Activated CD4-positive, alpha-beta T cell treated with anti-CD3 and anti-CD28 coated beads, Interleukin-2, amount 50 U/mL, for 1 hour (primary cell): Measurements from ENCODE around the gene STX4.

Experiments
- DNase-seq: peaks from one replicate; pipeline ENCODE4 v3.0.0-alpha.2; 2020

Gene STX4

DNA sequence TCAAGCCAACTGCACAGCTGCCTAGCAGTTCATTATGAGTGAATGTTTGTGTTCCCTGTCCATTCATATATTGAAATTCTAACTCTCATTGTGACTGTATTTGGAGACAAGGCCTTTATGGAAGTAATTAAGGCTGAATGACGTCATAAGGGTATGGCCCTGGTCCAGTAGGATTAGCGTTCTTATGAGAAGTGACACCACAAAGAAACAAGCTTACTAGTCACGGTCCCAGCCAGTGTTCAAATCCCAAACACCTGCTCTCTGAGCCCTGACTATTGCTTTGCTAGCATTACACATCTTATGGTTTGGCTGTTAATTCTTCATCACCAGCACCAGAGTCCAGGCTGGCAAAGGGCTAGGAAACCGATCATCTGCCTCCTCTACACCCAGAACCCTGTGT, 38.5 kb downstream of the STX4 start:
- DNase-seq: no peak

DNA sequence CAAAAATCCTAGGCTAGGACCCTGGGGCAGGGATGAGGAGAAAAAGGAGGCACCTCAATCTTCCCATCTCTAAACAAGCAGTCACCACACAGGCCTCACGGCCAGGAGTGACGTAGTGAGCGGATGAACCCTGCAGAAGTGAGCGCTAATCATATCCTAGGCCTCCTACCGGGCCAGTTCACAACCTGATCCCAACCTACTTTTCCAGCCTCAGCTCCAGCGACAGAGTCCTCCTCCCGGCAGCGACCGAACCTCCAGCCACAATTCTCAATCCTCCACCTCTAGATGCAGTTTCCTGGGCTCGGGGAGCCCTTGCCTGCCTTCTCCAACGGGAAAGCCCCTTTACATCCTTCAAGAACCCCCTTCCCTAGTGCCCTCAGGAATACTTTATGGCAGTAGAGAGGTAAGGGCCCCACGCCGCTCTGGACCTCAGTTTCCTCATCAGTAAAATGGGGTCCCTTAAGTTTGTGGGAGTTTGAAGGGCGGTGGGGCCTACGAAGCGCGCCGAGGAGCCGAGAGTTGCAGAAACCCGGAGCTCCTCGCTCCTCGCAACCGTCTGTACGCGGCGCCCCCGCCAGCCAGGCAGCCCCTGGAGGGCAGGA, 39.3 kb downstream of the STX4 start:
- no peak for DNase-seq

DNA sequence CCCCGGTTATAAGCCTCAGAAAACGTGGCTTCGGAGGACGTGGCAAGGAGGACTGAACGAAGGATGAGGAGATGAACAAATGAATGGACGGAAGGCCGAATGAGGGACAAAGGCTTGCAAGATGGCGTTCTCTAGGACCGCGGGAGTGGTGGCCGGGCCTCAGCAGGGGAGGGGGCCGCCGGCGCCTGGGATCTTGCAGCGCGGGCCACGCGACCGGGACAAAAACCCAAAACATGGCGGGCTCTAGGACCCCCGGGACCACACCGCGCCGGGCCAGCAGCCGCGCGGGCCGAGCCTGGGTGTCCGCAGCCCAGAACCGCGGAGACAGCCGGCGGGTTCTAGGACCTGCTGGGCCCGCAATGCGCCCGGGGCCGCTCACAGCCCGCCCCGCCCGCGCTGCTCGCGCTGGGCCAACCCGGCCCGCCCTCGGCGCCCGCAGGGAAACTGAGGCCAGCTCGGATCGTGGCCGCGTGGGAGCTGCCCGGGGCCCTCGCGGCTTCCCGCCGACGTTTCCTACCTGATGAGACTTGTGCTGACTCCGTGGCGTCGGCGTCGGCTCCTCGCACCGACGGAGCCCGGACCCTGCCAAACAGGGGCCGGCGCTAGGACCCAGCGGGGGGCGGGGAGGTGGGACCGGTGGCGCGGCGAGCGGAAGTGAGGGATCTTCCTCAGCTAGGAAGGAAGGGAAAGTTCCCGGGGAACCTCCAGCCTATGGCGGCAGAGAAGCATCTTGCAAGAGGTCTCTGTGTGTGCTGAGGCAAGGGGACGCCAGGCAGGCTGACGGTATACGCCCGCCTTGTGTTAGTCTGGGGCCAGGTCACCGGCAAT, 40.0 kb downstream of the STX4 start:
- DNase-seq: peak; percentile 81

DNA sequence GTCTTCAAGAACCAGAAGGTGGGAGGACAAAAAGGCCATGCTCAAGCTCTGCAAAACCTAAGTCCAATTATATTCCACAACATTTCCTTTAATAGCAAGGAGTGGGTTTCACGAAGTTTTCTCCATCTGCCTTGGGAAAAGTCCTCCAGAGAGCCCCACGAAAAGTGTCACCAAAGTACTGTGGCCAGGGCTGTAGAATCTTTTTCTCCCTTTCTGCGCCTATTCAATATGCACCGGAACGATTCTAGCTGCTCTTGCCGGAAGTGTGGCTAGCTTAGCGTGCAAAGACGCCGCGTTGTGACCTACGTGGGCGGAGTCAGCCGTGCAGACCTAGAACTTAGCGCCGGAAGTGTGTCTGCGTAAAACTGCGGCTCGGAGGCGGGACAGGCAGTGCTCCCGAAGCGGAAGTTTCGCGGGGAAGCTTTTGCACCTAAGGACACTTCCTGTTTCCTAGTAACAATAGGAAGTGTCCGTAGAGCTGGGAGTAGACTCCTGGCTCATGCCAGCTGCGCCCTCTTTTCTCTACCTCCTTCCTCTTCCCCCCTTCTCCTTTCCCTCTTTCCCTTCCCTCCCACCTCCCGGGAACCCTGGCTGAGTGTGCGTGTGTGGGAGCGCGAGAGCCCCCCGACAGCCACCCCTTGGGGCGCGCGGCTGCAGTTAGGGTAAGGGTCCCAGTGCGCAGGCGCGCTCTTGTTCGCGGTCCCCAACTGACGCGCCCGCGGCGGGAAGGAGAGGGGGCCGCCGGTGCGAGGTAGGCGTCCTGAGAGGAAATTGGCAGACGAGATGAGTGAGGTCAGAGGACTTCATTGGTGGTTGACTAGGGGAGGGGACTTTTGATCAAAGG, 40.8 kb downstream of the STX4 start, which contains the start of the genes ZNF646 and ZNF668:
ZNF646 (plus strand) TSS at position 453 of the 844 bp plus-strand sequence. CDS start 1,903 bp downstream, outside the sequence.
ZNF668 (minus strand) TSS at position 271 of the 844 bp plus-strand sequence. CDS start 9,781 bp downstream, outside the sequence.
- peak; percentile 97 for DNase-seq

DNA sequence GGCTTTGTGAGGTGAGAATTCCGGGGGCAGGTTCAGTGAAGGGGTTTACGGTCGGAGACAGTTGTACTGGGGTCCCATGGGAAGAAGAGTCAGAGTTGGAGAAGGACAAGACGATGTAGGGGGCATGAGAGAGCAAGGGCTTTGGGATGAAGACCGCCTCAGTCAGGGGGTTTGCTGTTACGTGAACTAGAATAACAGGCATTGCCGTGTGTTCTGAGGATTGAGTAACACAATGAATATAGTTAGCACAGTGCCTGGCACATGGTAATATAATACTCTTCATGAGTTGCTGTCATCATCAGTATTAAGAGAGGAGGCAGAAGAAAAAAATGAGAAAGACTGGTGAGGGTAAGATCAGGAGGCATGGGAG, 41.4 kb downstream of the STX4 start:
- no peak for DNase-seq

DNA sequence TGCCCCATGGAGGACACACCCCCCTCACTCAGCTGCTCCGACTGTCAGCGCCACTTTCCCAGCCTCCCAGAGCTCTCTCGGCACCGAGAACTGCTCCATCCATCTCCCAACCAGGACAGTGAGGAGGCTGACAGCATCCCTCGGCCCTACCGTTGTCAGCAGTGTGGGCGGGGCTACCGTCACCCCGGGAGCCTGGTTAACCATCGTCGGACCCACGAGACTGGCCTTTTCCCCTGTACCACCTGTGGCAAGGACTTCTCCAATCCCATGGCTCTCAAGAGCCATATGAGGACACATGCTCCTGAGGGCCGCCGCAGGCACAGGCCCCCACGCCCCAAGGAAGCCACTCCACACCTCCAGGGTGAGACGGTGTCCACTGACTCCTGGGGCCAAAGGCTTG, 43.0 kb downstream of the STX4 start:
- no peak for DNase-seq

DNA sequence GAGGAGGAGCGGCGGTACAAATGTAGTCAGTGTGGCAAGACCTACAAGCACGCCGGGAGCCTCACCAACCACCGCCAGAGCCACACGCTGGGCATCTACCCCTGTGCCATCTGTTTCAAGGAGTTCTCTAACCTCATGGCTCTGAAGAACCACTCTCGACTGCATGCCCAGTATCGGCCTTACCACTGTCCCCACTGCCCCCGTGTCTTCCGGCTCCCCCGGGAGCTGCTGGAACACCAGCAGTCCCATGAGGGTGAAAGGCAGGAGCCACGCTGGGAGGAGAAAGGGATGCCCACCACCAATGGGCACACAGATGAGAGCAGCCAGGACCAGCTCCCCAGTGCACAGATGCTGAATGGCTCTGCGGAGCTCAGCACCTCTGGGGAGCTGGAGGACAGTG, 43.7 kb downstream of the STX4 start:
- no peak for DNase-seq

DNA sequence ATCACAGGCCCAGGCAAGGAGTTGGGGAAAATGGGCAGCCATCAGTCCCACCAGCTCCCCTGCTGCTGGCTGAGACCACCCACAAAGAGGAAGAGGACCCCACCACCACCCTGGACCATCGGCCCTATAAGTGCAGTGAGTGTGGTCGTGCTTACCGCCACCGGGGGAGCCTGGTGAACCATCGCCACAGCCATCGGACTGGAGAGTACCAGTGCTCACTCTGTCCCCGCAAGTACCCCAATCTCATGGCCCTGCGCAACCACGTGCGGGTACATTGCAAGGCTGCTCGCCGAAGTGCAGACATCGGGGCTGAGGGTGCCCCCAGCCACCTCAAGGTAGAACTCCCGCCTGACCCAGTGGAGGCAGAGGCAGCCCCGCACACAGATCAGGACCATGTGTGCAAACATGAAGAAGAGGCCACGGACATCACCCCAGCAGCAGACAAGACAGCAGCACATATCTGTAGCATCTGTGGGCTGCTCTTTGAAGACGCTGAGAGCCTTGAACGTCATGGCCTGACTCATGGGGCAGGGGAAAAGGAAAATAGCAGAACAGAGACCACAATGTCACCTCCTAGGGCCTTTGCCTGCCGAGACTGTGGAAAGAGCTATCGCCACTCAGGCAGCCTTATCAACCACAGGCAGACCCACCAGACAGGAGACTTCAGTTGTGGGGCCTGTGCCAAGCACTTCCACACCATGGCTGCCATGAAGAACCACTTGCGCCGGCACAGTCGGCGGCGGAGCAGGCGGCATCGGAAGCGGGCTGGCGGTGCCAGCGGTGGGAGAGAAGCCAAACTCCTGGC, 44.4 kb downstream of the STX4 start:
- no peak for DNase-seq

DNA sequence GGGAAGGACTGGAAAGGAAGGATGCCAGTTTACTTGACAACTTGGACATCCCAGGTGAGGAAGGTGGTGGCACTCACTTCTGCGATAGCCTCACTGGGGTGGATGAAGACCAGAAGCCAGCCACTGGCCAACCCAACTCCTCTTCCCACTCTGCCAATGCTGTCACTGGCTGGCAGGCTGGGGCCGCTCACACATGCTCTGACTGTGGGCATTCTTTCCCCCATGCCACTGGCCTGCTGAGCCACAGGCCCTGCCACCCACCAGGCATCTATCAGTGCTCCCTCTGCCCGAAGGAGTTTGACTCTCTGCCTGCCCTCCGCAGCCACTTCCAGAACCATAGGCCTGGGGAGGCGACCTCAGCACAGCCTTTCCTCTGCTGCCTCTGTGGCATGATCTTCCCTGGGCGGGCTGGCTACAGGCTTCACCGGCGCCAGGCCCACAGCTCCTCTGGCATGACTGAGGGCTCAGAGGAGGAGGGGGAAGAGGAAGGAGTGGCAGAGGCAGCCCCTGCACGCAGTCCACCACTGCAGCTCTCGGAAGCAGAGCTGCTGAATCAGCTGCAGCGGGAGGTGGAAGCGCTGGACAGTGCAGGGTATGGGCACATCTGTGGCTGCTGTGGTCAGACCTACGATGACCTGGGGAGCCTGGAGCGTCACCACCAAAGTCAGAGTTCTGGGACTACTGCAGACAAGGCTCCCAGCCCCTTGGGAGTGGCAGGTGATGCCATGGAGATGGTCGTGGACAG, 45.4 kb downstream of the STX4 start:
- no peak for DNase-seq

DNA sequence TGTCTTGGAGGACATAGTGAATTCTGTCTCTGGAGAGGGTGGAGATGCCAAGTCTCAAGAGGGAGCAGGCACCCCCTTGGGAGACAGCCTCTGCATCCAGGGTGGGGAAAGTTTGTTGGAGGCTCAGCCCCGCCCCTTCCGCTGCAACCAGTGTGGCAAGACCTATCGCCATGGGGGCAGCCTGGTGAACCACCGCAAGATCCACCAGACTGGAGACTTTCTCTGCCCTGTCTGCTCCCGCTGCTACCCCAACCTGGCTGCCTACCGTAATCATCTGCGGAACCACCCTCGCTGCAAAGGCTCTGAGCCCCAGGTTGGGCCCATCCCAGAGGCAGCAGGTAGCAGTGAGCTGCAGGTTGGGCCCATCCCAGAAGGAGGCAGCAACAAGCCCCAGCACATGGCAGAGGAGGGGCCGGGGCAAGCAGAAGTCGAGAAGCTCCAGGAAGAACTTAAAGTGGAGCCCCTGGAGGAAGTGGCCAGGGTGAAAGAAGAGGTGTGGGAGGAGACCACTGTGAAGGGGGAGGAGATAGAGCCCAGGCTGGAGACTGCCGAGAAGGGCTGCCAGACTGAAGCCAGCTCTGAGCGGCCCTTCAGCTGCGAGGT, 46.1 kb downstream of the STX4 start:
- no peak for DNase-seq

DNA sequence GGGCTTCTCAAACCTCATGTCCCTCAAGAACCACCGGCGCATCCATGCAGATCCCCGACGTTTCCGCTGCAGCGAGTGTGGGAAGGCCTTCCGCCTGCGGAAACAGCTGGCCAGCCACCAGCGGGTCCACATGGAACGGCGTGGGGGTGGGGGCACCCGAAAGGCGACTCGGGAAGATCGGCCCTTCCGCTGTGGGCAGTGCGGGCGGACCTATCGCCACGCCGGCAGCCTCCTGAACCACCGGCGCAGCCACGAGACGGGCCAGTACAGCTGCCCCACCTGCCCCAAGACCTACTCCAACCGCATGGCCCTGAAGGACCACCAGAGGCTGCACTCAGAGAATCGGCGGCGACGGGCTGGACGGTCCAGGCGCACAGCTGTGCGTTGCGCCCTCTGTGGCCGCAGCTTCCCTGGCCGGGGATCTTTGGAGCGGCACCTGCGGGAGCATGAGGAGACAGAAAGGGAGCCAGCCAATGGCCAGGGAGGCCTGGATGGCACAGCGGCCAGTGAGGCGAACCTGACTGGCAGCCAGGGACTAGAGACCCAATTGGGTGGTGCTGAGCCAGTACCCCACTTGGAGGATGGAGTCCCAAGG, 46.8 kb downstream of the STX4 start:
- DNase-seq: no peak

DNA sequence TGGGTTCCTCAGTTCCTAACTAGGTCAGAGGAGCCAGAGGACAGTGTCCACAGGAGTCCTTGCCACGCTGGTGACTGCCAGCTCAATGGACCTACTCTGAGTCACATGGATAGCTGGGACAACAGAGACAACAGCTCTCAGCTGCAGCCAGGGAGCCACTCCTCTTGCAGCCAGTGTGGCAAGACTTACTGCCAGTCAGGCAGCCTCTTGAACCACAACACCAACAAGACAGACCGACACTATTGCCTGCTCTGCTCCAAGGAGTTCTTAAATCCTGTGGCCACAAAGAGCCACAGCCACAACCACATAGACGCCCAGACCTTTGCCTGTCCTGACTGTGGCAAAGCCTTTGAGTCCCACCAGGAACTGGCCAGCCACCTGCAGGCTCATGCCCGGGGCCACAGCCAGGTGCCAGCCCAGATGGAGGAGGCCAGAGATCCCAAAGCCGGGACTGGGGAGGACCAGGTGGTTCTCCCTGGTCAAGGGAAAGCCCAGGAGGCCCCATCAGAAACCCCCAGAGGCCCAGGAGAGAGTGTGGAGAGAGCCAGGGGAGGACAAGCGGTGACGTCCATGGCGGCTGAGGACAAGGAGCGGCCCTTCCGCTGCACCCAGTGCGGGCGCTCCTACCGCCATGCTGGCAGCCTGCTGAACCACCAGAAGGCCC, 47.5 kb downstream of the STX4 start:
- DNase-seq: no peak

DNA sequence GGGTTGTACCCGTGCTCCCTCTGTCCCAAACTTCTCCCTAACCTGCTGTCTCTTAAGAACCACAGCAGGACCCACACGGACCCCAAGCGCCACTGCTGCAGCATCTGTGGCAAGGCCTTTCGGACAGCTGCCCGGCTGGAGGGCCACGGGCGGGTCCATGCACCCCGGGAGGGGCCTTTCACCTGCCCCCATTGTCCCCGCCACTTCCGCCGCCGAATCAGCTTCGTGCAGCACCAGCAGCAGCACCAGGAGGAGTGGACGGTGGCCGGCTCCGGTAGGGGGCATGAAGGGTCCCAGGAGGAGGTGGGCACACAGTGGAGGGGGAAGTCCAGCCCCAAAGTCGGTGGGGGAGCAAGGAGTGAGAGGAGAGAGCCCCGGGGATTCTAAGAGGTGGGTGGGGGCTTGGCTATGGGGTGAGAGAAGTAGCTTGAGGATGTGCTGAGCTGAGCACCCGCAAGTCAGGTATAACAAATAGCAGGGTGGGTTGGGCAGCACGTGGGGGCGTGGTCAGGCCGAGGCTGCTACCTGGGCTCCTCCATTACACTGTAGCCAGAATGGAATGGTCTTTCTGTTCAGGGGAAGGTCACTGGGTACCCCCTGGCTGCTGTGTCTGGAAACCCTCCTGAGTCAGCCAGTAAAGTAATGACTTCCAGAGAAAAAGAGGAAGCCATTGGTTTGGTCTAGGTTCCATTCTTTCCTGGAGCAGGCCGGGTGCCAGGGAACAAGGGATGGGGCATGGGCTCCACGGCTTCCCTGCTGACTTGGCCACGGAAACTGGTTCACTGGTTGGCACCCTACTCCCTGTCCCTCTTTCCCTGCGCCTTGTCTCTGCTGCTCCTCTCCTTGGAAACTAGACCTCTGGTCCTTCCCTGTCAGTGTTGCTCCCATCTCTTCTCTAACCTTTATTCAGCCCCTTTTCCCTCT, 48.3 kb downstream of the STX4 start:
- DNase-seq: no peak

DNA sequence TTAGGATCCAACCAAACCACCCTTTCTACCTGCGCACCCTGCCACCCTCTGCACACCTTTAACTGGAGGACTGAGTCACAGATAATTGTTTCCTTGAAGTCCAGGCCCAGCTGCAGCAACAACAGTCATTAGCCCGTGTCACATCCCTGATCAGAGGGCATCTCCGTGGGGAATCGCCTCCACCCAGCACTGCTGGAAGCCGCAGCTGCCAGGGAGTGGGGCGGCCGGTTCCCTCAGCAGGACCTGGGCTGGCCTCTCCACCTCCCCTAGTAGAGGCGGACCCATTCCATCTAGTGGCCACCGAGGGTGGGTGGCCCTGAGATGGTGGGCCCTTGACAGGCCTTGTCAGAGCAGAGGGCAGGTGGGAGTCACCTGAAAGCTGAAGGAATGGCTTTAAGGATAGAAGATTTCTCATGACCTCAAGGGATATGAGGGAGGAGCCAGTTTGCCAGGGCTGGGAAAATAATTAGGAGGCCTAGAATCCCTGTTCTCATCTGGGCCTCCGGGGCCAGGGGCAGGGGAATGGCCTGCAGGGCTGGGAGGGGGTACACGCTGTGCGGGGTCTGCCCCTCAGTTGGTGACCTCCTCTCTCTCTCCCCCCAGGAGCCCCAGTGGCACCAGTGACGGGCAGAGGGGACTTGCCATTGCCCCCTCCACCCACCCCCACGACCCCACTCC, 49.1 kb downstream of the STX4 start:
- DNase-seq: no peak

DNA sequence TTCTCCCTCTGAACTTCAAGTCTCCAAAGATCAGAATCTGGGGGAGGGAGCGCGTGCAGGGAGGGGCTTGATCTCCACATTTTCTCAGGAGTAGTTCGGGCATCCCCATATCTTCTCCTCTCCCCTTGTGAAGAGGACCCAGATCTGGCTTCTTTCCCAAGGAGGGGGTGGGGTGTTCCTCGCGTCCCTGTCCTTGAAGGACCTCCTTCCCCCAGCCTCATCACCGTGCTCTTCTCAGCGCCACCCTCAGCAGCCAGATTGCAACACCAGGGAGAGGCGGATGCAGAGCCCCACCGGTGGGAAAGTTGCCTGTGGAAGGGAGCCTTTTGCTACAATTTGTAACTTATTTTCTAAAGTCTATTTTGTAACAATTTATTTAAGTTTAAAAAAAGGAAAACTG, 49.7 kb downstream of the STX4 start:
- no peak for DNase-seq

DNA sequence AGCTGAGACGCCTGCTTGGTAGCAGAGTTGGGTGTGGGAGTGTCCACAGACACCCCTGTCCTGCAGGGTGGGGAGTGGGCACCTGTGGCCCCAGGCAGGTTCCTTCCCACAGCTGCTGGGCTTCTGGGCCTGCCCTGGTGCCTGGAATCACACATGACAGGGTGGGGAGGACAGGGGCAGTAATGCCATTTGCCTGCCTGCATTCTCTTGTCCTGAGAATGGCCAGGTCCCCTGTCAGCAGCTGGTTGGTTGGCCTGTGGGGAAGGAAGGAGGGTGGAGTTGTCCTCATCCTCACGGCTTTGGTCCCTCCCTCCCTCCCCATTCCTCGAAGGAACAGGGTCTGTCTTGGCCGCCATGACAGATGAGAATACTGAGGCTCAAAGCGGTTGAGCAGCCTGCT, 50.2 kb downstream of the STX4 start:
- no peak for DNase-seq

DNA sequence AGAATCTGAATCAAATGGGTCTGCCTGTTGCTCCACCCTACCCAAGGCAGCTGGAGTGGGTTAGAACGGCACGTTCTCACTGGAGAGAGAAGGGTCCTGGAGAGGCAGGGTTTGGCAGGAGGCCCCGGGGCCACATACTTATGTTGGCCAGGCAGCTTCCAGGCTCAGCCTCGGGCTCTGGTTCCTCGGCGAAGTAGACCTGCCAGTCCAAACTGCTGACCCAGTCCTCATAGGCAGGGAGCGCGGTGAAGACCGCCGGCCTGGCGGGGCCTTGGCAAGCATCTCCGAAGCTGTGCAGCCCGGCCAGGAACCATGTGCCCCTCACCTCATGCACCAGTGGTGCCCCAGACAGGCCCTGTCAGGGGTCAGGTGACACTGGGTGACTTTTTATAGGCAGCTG, 50.6 kb downstream of the STX4 start:
- DNase-seq: no peak

DNA sequence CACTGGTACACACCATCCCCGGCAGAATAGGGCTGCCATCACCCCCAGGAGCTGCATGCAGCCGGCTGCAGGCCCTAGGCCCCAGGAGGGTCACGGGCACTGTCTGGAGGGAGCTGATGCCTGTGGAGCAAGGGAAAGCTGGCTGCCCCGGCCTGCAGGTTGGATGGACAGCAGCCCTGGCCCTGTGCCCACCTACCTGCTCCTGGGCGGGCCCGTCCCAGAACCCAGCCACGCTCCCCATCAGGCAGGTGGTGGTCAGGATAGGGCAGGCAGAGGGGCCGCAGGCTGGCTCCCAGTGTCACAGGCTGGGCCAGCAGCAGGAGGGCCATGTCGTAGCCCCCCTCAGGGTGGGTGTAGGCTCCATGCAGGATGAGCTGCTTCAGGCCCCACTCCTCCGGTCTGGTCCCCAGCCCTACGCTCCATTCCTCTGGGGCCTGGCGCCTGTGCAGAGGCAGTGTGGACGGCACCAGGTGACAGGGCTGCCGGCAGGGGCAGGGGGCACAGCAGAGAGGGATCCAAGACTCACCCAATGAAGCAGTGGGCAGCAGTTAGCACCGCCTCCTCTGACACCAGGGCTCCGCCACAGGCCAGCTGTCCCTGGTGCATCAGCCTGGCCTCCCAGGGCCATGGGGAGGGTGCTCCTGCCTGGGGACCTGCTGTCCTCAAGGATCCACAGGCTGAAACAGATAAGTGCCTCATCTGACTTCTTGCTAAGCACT, 51.4 kb downstream of the STX4 start:
- DNase-seq: no peak
